Suppressor macrophage (primary cell): Measurements from ENCODE around the gene UNC5C.
"Not testable (repeated sequence)": the region's sequence is repeated elsewhere in the genome, so short reads cannot be mapped to it uniquely, and the experiment has no call there.

Experiments used
- DNase-seq, 4 experiments: peaks; one replicate each; pipeline ENCODE4 v3.0.0-alpha.2; 2020 to 2022

The UNC5C gene

GRCh38 chr4:95212692-95213091 is 336.1 kb downstream of the UNC5C start:
- no peak for DNase-seq

GRCh38 chr4:95209927-95210326 is 338.8 kb downstream of the UNC5C start:
- DNase-seq = no peak

GRCh38 chr4:95204873-95205272 is 343.9 kb downstream of the UNC5C start:
- peak in 1 of 4 experiments; percentile 7 for DNase-seq

- no peak for DNase-seq
These were observed 344.4 kb downstream of the UNC5C start for GRCh38 chr4:95204267-95204844.

GRCh38 chr4:95198961-95199360 is 349.8 kb downstream of the UNC5C start:
- DNase-seq = peak; percentile 39 to 75 (median 72)

- DNase-seq = no peak
These were observed 351.4 kb downstream of the UNC5C start for GRCh38 chr4:95197353-95197752.

- no peak for DNase-seq
These were observed 355.2 kb downstream of the UNC5C start for GRCh38 chr4:95193391-95194224.

- no peak for DNase-seq
These were observed 357.2 kb downstream of the UNC5C start for GRCh38 chr4:95191537-95191936.

GRCh38 chr4:95190751-95191436 is 357.9 kb downstream of the UNC5C start:
- no peak for DNase-seq

- no peak for DNase-seq
These were observed 359.9 kb downstream of the UNC5C start for GRCh38 chr4:95188701-95189370.

GRCh38 chr4:95186666-95187065 is 362.1 kb downstream of the UNC5C start:
- DNase-seq = no peak

- DNase-seq = no peak
These were observed 364.9 kb downstream of the UNC5C start for GRCh38 chr4:95183656-95184408.

- no peak for DNase-seq
These were observed 366.8 kb downstream of the UNC5C start for GRCh38 chr4:95181996-95182306.

- peak in 2 of 4 experiments; percentile 34 to 43 for DNase-seq
These were observed 367.4 kb downstream of the UNC5C start for GRCh38 chr4:95181243-95181995.

- no peak for DNase-seq
These were observed 368.1 kb downstream of the UNC5C start for GRCh38 chr4:95180531-95181242.

GRCh38 chr4:95178938-95179337 is 369.8 kb downstream of the UNC5C start:
- DNase-seq = no peak

- not testable (repeated sequence) for DNase-seq
These were observed 377.4 kb downstream of the UNC5C start for GRCh38 chr4:95171377-95171776.

GRCh38 chr4:95170176-95170575 is 378.6 kb downstream of the UNC5C start:
- DNase-seq = no peak

GRCh38 chr4:95167805-95168204 is 381.0 kb downstream of the UNC5C start:
- peak in 3 of 4 experiments; percentile 7 to 26 (median 11) for DNase-seq

- DNase-seq = peak; percentile 40 to 88 (median 70)
These were observed 382.7 kb downstream of the UNC5C start for GRCh38 chr4:95165926-95166524.

GRCh38 chr4:95162867-95163266 is 385.9 kb downstream of the UNC5C start:
- no peak for DNase-seq
